K562 (cell line): ENCODE measurements around the gene WIPF1. TPM values are rescaled to one million over a fixed set of nuclear protein-coding genes. Genes with fewer than 3 reads are reported as not detected.
A peak's percentile ranks its signal among the peaks of the same experiment; 100 is the strongest.

Experiments used
- CHD1 ChIP-seq: fragments of 200-600 bp; sonication (generic); IDR thresholded peaks from one replicate; pipeline ENCODE4 v1.6.1; 2012; ENCODE audit warnings: mild to moderate bottlenecking, moderate library complexity, low read length, inconsistent platforms
- ESRRB ChIP-seq: fragments of 250-450 bp; sonication (Bioruptor Pico); IDR thresholded peaks from 2 replicates; pipeline ENCODE4 v1.5.0; 2020; ENCODE audit warnings: mild to moderate bottlenecking, moderate library complexity, borderline replicate concordance
- GATAD2B ChIP-seq: fragments of 450-650 bp; IDR thresholded peaks from 2 replicates; pipeline ENCODE4 v1.6.1; 2017; ENCODE audit warnings: mild to moderate bottlenecking, borderline replicate concordance
- JUN ChIP-seq, 2 experiments: sonication (generic) in 1 of 2; formaldehyde crosslinking in 1 of 2; IDR thresholded peaks; 2 replicates each; pipeline versions ENCODE4 v1.6.1 to v1.8.0; 2012 to 2022; ENCODE audit warnings: borderline replicate concordance in 2 of 2, mild to moderate bottlenecking in 2 of 2, improper control_type of control experiment in 1 of 2, low read depth in 1 of 2, low read length in 1 of 2, missing genetic modification reagents in 1 of 2
- KDM5B ChIP-seq: fragments of 200-600 bp; sonication (generic); IDR thresholded peaks from 2 replicates; pipeline ENCODE4 v1.6.1; 2012; ENCODE audit warnings: low read depth, mild to moderate bottlenecking, moderate library complexity, low read length, control low read depth, inconsistent platforms; ENCODE audit not compliant: insufficient replicate concordance
- KLF13 ChIP-seq: fragments of 450-650 bp; IDR thresholded peaks from 2 replicates; pipeline ENCODE4 v1.6.1; 2016; ENCODE audit warnings: missing genetic modification characterization, low read depth, mild to moderate bottlenecking, missing compliant biosample characterization, moderate library complexity, borderline replicate concordance
- MYBL2 ChIP-seq, 2 experiments: fragments of 450-650 bp in 1 of 2; sonication (generic) in 1 of 2; formaldehyde crosslinking in 1 of 2; IDR thresholded peaks; 2 replicates each; pipeline versions ENCODE4 v1.6.1 to v1.8.1; 2017 to 2022; ENCODE audit warnings: borderline replicate concordance in 1 of 2, inconsistent platforms in 1 of 2, low read depth in 1 of 2, mild to moderate bottlenecking in 1 of 2, missing genetic modification reagents in 1 of 2, moderate library complexity in 1 of 2
- NFIX ChIP-seq: fragments of 250-450 bp; sonication (Bioruptor Pico); IDR thresholded peaks from 2 replicates; pipeline ENCODE4 v1.4.0; 2020; ENCODE audit warnings: low read depth, mild to moderate bottlenecking, moderate library complexity
- SRF ChIP-seq, 2 experiments: fragments of 250-450, 450-650 bp in 1 of 2; sonication (Bioruptor Pico) in 1 of 2; sonication (generic) in 1 of 2; formaldehyde crosslinking; IDR thresholded peaks; 2 replicates each; pipeline versions ENCODE4 v1.5.0 to v1.5.1; 2020 to 2022; ENCODE audit warnings: mild to moderate bottlenecking in 1 of 2, missing genetic modification reagents in 1 of 2
- TRIM25 ChIP-seq: fragments of 450-650 bp; IDR thresholded peaks from 2 replicates; pipeline ENCODE4 v1.7.0; 2016; ENCODE audit warnings: borderline replicate concordance
- USF2 ChIP-seq: sonication (generic); formaldehyde crosslinking; IDR thresholded peaks from 2 replicates; pipeline ENCODE4 v1.5.0; 2020; ENCODE audit warnings: missing genetic modification reagents
- ZNF444 ChIP-seq: fragments of 250-450 bp; sonication (Bioruptor Pico); IDR thresholded peaks from 2 replicates; pipeline ENCODE4 v1.4.0; 2020; ENCODE audit warnings: mild to moderate bottlenecking, moderate library complexity
- ZNF592 ChIP-seq: fragments of 450-650 bp; IDR thresholded peaks from 2 replicates; pipeline ENCODE4 v1.6.1; 2017; ENCODE audit warnings: antibody characterized with exemption, mild to moderate bottlenecking
- polyA plus RNA-seq, 8 experiments: library from polyadenylated mRNA; depleted of rRNA in 4 of 8; stranded (reverse) in 5 of 8; unstranded in 3 of 8; fragments of >200 nt; fragmentation: Nextera tagmentation in 2 of 8; fragmentation: Illumina TruSeq in 1 of 8; extraction: Ambion mirVana in 2 of 8; extraction: Trizol in 1 of 8; gene quantifications; 2 replicates each; pipeline versions ENCODE4 v1.2.1 to v1.2.3, GENCODE V29; 2011 to 2014; ENCODE audit warnings: inconsistent platforms in 1 of 8, missing spikeins in 1 of 8
- total RNA-seq, 7 experiments: library from RNA; depleted of rRNA in 6 of 7; stranded (reverse); fragments of >200 nt in 6 of 7; fragmentation: Illumina TruSeq in 2 of 7; extraction: Trizol in 2 of 7; gene quantifications; 2 replicates each; pipeline versions ENCODE4 v1.2.1 to v1.2.3, GENCODE V29; 2011 to 2021; ENCODE audit warnings: low replicate concordance in 1 of 7
- TF ChIP-seq, protein P1 (sequence below): fragments of 250-450 bp; sonication (Bioruptor Pico); IDR thresholded peaks from 2 replicates; pipeline ENCODE4 v1.4.0; 2020

The WIPF1 gene
- total and polyA plus RNA-seq, 9 of the 15 experiments (the other 6 are each of a cell fraction or from before 2014, with no cell fraction given), result 0.54 to 4.9 (median 2.4) TPM

DNA sequence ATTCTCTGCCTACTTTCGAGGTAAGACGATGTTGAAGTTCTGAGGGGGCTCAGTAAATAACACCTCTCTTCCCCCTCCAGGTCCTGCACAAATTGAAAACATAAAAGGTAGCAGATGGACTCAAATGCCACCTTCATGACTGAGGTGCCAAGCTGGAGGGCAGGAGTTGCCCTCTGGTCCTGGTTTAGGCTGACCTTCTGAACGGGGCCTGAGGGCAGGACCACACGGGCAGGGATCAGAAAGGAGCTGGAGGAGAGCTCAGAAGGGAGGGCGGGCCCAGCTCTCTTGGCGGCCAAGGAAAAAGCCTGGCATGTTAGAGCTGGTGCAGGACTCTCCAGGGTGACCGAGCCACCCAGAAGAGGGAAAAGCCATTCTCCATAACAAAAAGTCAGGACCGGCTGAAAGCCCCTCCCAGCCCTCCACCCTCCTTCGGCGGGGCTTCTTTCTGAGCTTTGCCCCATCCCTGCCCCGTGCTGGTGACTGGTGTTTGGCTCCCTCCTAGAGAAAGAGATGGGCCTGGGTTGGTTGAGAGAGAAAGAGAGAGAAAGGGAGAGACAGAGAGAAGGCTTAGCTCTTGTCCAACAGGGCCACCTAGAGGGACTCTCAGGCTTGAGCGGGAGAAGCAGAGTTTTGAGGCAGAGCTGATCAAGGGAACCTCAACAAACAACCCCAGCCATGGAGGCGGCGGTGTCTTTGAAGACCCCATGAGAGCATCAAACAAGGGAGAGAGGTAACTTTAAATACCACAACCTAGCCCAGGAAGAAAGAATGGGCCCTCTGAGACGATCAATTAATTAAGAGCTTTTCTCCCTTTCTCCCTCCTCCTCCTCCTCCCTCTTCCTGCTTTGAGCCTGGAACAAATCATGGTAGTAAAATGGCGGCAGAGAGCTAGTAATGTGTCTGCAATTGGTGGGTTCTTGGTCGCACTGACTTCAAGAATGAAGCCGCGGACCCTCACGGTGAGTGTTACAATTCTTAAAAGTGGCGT, 50.8 kb downstream of the WIPF1 start (continued):
- TF ChIP-seq KLF13 (tag) (no peak), NFIX (no peak), CHD1 (no peak), GATAD2B (0 out of 2 replicates have a peak, but pooled peaks have one; percentile 51), KDM5B (peak; percentile 33), USF2 (CRISPR knock-in tag) (no peak), JUN (IDR thresholded peaks at IDR 0.05; ENCODE audit: borderline replicate concordance, low read depth, low read length) (0 out of 2 replicates have a peak, but pooled peaks have one; percentile 6), JUN (CRISPR knock-in tag; IDR thresholded peaks at IDR 0.05; ENCODE audit: borderline replicate concordance) (no peak), SRF (CRISPR knock-in tag; IDR thresholded peaks at IDR 0.05) (no peak), MYBL2 (IDR thresholded peaks at IDR 0.05; ENCODE audit: low read depth) (no peak), MYBL2 (CRISPR knock-in tag; IDR thresholded peaks at IDR 0.05; ENCODE audit: borderline replicate concordance) (no peak), TRIM25 (no peak), ZNF592 (no peak), ZNF444 (CRISPR knock-in tag) (no peak), ESRRB (no peak)
- TF ChIP-seq, protein P1, sequence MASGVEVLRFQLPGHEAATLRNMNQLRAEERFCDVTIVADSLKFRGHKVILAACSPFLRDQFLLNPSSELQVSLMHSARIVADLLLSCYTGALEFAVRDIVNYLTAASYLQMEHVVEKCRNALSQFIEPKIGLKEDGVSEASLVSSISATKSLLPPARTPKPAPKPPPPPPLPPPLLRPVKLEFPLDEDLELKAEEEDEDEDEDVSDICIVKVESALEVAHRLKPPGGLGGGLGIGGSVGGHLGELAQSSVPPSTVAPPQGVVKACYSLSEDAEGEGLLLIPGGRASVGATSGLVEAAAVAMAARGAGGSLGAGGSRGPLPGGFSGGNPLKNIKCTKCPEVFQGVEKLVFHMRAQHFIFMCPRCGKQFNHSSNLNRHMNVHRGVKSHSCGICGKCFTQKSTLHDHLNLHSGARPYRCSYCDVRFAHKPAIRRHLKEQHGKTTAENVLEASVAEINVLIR (CRISPR knock-in tag), result no peak
